Left hindlimb (tissue), 1 donor: ENCODE measurements around the gene ZNF419.

Experiments used
- DNase-seq: peaks from one replicate; pipeline ENCODE4 v3.0.0-alpha.2; 2018

ZNF419 gene

GRCh38 chr19:57537953-57538547 lies 50.5 kb downstream of the ZNF419 start:
- no peak for DNase-seq
